DND-41 (cell line): ENCODE data around the gene RHD.
"Not testable (repeated sequence)": the region's sequence is repeated elsewhere in the genome, so short reads cannot be mapped to it uniquely, and the experiment has no call there.

Source experiments
- ATAC-seq: fragments of 200-7000 bp; cut with Tn5 transposase; 3 replicates; pipeline ENCODE4 v1.9.1; 2021; ENCODE audit warnings: low read depth; ENCODE audit not compliant: insufficient read depth
- DNase-seq: peaks from one replicate; pipeline ENCODE4 v3.0.0-alpha.2; 2020
- H2AFZ ChIP-seq: 2 replicates; pipeline ENCODE4 v1.6.0; 2012; ENCODE audit warnings: low read depth, low read length
- H3K27ac ChIP-seq: 2 replicates; pipeline ENCODE4 v1.5.1; 2012; ENCODE audit warnings: low read length, inconsistent platforms
- H3K27me3 ChIP-seq: fragments of 200-600 bp; sonication (generic); 2 replicates; pipeline ENCODE4 v1.6.0; 2012; ENCODE audit warnings: low read length, mild to moderate bottlenecking, inconsistent platforms; ENCODE audit not compliant: insufficient read depth, poor library complexity
- H3K36me3 ChIP-seq: 2 replicates; pipeline ENCODE4 v1.5.1; 2012; ENCODE audit warnings: low read length, inconsistent platforms; ENCODE audit not compliant: insufficient read depth
- H3K4me1 ChIP-seq: 2 replicates; pipeline ENCODE4 v1.5.1; 2012; ENCODE audit warnings: mild to moderate bottlenecking, low read length; ENCODE audit not compliant: insufficient read depth
- H3K4me2 ChIP-seq: 2 replicates; pipeline ENCODE4 v1.6.0; 2012; ENCODE audit warnings: mild to moderate bottlenecking, moderate library complexity, low read length, inconsistent platforms; ENCODE audit not compliant: insufficient read depth
- H3K4me3 ChIP-seq, 2 experiments: fragments of 200-600 bp in 1 of 2; shearing (Covaris generic) in 1 of 2; 2 replicates each; pipeline ENCODE4 v1.5.1; 2012 to 2016; ENCODE audit warnings: inconsistent platforms in 2 of 2, low read length in 2 of 2, mild to moderate bottlenecking in 2 of 2, low read depth in 1 of 2, moderate library complexity in 1 of 2
- H3K79me2 ChIP-seq: 2 replicates; pipeline ENCODE4 v1.6.0; 2012; ENCODE audit warnings: low read length, inconsistent platforms; ENCODE audit not compliant: insufficient read depth
- H3K9ac ChIP-seq: 2 replicates; pipeline ENCODE4 v1.6.0; 2012; ENCODE audit warnings: low read depth, mild to moderate bottlenecking, inconsistent platforms, low read length, moderate library complexity
- H3K9me3 ChIP-seq: 2 replicates; pipeline ENCODE4 v1.5.1; 2012; ENCODE audit warnings: low read length, moderate library complexity, mild to moderate bottlenecking, inconsistent platforms; ENCODE audit not compliant: insufficient read depth, severe bottlenecking
- H4K20me1 ChIP-seq: 2 replicates; pipeline ENCODE4 v1.6.0; 2012; ENCODE audit warnings: low read length; ENCODE audit not compliant: insufficient read depth
- CTCF ChIP-seq: IDR thresholded peaks from 2 replicates; pipeline ENCODE4 v1.5.1; 2012; ENCODE audit warnings: borderline replicate concordance, low read length, moderate library complexity, mild to moderate bottlenecking; ENCODE audit not compliant: poor library complexity, severe bottlenecking; ENCODE audit errors: extremely low read depth
- EZH2 ChIP-seq: IDR thresholded peaks from 3 replicates; pipeline ENCODE4 v1.6.1; 2012; ENCODE audit warnings: borderline replicate concordance, low read depth, mild to moderate bottlenecking, moderate library complexity, low read length, inconsistent platforms; ENCODE audit not compliant: severe bottlenecking

RHD gene

GRCh38 chr1:25356848-25357247 lies 84.5 kb downstream of the RHD start:
- Histone ChIP-seq H3K36me3 (peaks cover 83% of the 10 kb centered on the region), H3K4me1 (no peaks in the 10 kb centered on the region), H2AFZ (no peak overlapping the region), H3K9ac (no peak overlapping the region), H4K20me1 (peaks cover 3% of the 10 kb centered on the region; the same call in 1 of the 2 replicates), H3K27ac (no peak overlapping the region), H3K9me3 (no peaks in the 10 kb centered on the region), H3K79me2 (no peaks in the 10 kb centered on the region), H3K4me3 (no peak overlapping the region), H3K27me3 (no peaks in the 10 kb centered on the region), H3K4me2 (no peak overlapping the region)
- TF ChIP-seq CTCF (no peak), EZH2 (no peak)
- DNase-seq (no peak), ATAC-seq (no peak)

GRCh38 chr1:25360596-25361581 lies 88.6 kb downstream of the RHD start:
- Histone ChIP-seq H3K36me3 (peaks cover 54% of the 10 kb centered on the region), H3K27ac (no peak overlapping the region), H3K9ac (no peak overlapping the region), H3K9me3 (no peaks in the 10 kb centered on the region), H3K79me2 (no peaks in the 10 kb centered on the region), H3K4me2 (no peak overlapping the region), H3K4me3 (no peak overlapping the region), H3K4me1 (no peaks in the 10 kb centered on the region), H4K20me1 (peaks cover 3% of the 10 kb centered on the region; the same call in 1 of the 2 replicates), H2AFZ (no peak overlapping the region), H3K27me3 (no peaks in the 10 kb centered on the region)
- ATAC-seq = no peak
- TF ChIP-seq EZH2 = no peak
- TF ChIP-seq CTCF = no peak
- no peak for DNase-seq

GRCh38 chr1:25361901-25362300 lies 89.6 kb downstream of the RHD start:
- no peak overlapping the region for H3K4me3 ChIP-seq
- H3K9ac ChIP-seq = no peak overlapping the region
- no peaks in the 10 kb centered on the region for H3K79me2 ChIP-seq
- H3K27ac ChIP-seq = no peak overlapping the region
- peaks cover 45% of the 10 kb centered on the region for H3K36me3 ChIP-seq
- no peak for ATAC-seq
- H3K27me3 ChIP-seq = no peaks in the 10 kb centered on the region
- no peaks in the 10 kb centered on the region for H3K4me1 ChIP-seq
- H3K9me3 ChIP-seq = no peaks in the 10 kb centered on the region
- TF ChIP-seq CTCF (no peak), EZH2 (no peak)
- 0 out of 2 replicates have a peak, but pooled peaks cover 3% of the 10 kb centered on the region for H4K20me1 ChIP-seq
- no peak for DNase-seq
- H2AFZ ChIP-seq = no peak overlapping the region
- H3K4me2 ChIP-seq = no peak overlapping the region

GRCh38 chr1:25362634-25363559 lies 90.6 kb downstream of the RHD start:
- not testable (repeated sequence) for H3K27ac ChIP-seq, H3K79me2 ChIP-seq, ATAC-seq, H3K4me1 ChIP-seq, H3K4me3 ChIP-seq, DNase-seq, H3K9me3 ChIP-seq, H3K9ac ChIP-seq, H3K4me2 ChIP-seq, H4K20me1 ChIP-seq, H3K27me3 ChIP-seq, H2AFZ ChIP-seq
- peaks cover 38% of the 10 kb centered on the region for H3K36me3 ChIP-seq
